ENCODE results near the gene OLR1.

Gene OLR1

DNA sequence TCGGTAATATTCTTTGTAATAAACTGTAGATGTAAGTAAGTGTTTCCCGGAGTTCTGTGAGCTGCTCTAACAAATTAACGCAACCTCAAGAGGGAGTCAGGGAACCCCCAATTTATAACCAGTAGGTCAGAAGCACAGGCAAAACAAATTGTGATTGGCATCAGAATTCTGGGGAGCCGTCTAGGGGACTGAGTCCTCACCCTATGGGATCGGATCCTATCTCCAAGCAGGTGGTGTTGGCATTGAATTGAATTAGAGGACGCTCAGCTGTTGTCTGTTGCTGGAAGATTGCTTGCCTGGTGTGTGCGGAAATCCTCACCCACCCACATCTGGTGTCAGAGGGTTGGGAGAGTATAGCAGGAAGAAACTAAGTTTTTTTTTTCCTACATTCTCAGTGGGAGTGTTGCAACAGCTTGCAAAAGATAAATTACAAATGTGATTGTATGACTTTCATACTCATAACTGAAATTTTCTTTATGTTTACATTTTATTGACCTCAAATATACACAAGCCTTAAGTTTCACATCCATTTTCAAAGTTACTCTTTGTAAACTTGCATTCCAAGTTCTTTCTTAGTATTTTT is 12.4 kb upstream of the OLR1 start:
- ATAC-seq (ENCODE audit: low read depth): no peak
- no peaks in the 10 kb centered on the region for H3K36me3 ChIP-seq (ENCODE audit: low read depth)
- peaks cover 9% of the 10 kb centered on the region for H3K4me1 ChIP-seq (ENCODE audit: insufficient read depth, poor library complexity, severe bottlenecking)
- H3K27ac ChIP-seq (ENCODE audit: poor library complexity, severe bottlenecking): no peak overlapping the region
- no peak for DNase-seq (ENCODE audit: low spot score)
- H3K4me3 ChIP-seq (ENCODE audit: severe bottlenecking): no peak overlapping the region
- no peaks in the 10 kb centered on the region for H3K9me3 ChIP-seq (ENCODE audit: severe bottlenecking)
- no peaks in the 10 kb centered on the region for H3K27me3 ChIP-seq (ENCODE audit: insufficient read depth, poor library complexity, severe bottlenecking)
- TF ChIP-seq, protein P1, sequence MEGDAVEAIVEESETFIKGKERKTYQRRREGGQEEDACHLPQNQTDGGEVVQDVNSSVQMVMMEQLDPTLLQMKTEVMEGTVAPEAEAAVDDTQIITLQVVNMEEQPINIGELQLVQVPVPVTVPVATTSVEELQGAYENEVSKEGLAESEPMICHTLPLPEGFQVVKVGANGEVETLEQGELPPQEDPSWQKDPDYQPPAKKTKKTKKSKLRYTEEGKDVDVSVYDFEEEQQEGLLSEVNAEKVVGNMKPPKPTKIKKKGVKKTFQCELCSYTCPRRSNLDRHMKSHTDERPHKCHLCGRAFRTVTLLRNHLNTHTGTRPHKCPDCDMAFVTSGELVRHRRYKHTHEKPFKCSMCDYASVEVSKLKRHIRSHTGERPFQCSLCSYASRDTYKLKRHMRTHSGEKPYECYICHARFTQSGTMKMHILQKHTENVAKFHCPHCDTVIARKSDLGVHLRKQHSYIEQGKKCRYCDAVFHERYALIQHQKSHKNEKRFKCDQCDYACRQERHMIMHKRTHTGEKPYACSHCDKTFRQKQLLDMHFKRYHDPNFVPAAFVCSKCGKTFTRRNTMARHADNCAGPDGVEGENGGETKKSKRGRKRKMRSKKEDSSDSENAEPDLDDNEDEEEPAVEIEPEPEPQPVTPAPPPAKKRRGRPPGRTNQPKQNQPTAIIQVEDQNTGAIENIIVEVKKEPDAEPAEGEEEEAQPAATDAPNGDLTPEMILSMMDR (IDR thresholded peaks at IDR 0.05; ENCODE audit: poor library complexity, severe bottlenecking): no peak

DNA sequence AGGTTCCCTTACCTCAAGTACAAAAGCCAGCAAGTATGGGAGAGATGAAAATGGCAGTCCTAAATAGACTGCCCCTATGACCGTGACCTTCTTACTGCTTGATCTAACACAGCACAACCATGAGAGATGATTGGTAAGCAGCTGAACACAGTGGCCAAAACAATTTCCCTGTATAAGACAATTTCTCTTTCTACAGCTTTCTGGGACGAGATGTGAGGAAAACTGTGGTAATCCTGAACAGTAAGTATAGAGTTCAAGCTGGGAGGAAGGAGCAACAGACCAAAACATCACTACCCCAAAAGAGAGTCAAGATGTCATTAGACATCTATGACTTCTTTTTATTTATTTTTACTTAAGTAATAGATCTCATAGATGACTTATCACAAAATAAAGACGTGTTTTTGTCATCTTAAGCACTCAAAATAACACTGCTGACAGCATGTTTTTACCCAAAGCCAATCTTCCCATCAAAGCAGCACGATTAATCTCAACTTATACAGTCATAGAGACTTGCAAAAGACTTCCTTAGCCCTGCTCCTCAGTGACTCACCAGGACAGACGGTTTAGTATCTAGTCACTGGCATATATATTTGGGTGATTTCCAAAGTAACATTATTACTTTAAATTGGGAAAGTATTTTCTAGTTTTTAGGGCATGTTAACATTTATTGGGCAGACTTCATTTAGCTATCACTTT is 10.6 kb upstream of the OLR1 start:
- ATAC-seq (ENCODE audit: low read depth): peak; percentile 85
- Histone ChIP-seq H3K9me3 (ENCODE audit: severe bottlenecking) (no peaks in the 10 kb centered on the region), H3K4me1 (ENCODE audit: insufficient read depth, poor library complexity, severe bottlenecking) (peaks cover 9% of the 10 kb centered on the region), H3K36me3 (ENCODE audit: low read depth) (no peaks in the 10 kb centered on the region), H3K4me3 (ENCODE audit: severe bottlenecking) (no peak overlapping the region), H3K27me3 (ENCODE audit: insufficient read depth, poor library complexity, severe bottlenecking) (no peaks in the 10 kb centered on the region), H3K27ac (ENCODE audit: poor library complexity, severe bottlenecking) (no peak overlapping the region)
- no peak for DNase-seq (ENCODE audit: low spot score)
- TF ChIP-seq, protein P1 (IDR thresholded peaks at IDR 0.05; ENCODE audit: poor library complexity, severe bottlenecking): no peak

DNA sequence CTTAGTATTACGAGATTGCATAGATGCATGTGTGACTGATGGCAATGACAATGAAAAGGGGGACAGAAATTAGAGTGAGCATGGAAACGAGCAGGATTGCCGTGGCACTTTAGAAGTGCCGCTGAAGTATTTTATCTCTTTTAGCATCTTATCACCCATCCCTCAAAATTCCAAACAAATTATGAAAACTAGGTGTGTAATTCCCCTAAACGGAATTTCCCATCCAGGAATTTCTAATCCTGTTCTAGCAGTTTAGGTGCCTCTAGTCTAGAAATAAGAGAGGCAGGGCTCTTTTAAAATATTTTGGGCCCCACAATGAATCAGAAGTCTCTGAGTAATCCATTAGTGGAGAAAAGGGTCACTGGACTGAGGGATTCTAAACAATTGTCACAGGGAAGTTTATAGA is 7.8 kb upstream of the OLR1 start:
- ATAC-seq (ENCODE audit: low read depth) (peak; percentile 48; the same call in 1 of the 3 replicates), DNase-seq (ENCODE audit: low spot score) (no peak)
- Histone ChIP-seq H3K27ac (ENCODE audit: poor library complexity, severe bottlenecking) (no peak overlapping the region), H3K4me3 (ENCODE audit: severe bottlenecking) (no peak overlapping the region), H3K27me3 (ENCODE audit: insufficient read depth, poor library complexity, severe bottlenecking) (no peaks in the 10 kb centered on the region), H3K4me1 (ENCODE audit: insufficient read depth, poor library complexity, severe bottlenecking) (peaks cover 18% of the 10 kb centered on the region), H3K9me3 (ENCODE audit: severe bottlenecking) (no peaks in the 10 kb centered on the region), H3K36me3 (ENCODE audit: low read depth) (no peaks in the 10 kb centered on the region)
- TF ChIP-seq, protein P1 (IDR thresholded peaks at IDR 0.05; ENCODE audit: poor library complexity, severe bottlenecking): no peak

DNA sequence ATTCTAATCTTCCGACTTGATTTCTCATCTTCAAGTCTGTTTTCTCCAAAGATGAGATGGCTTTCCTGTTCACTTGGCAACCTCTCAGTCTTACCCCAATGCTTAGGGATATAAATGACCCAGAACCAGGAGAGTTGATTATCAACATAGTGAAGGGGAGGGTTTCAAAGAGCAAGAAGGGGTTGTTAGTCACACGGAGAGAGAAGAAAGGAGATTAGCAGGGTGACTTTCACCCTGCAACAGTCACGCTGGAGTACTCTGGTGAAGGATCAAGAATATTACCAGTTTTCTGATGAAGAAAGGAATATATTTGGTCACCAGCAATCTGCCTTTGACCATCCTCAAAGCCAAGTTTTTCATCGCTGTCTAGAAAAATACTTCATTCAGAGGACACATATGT is 6.9 kb upstream of the OLR1 start, which contains the start of gene TMEM52B:
Gene TMEM52B (plus strand): TSS at position 212 of the 400 bp plus-strand sequence. CDS start 543 bp downstream, outside the sequence.
- TF ChIP-seq, protein P1 (IDR thresholded peaks at IDR 0.05; ENCODE audit: poor library complexity, severe bottlenecking): no peak
- no peaks in the 10 kb centered on the region for H3K9me3 ChIP-seq (ENCODE audit: severe bottlenecking)
- peaks cover 18% of the 10 kb centered on the region for H3K4me1 ChIP-seq (ENCODE audit: insufficient read depth, poor library complexity, severe bottlenecking)
- DNase-seq (ENCODE audit: low spot score) (no peak), ATAC-seq (ENCODE audit: low read depth) (no peak)
- no peaks in the 10 kb centered on the region for H3K36me3 ChIP-seq (ENCODE audit: low read depth)
- no peak within 1 kb of the TSS for H3K4me3 ChIP-seq (ENCODE audit: severe bottlenecking)
- no peak within 1 kb of the TSS for H3K27ac ChIP-seq (ENCODE audit: poor library complexity, severe bottlenecking)
- no peaks in the 10 kb centered on the region for H3K27me3 ChIP-seq (ENCODE audit: insufficient read depth, poor library complexity, severe bottlenecking)

All from RWPE2 (cell line).